Stimulated activated CD8-positive, alpha-beta memory T cell treated with anti-CD3 and anti-CD28 coated beads, Interleukin-15, amount 100 ng/mL, for 4 hours (primary cell): ENCODE measurements around the gene IGSF21.

Experiments used
- DNase-seq, 2 donors: peaks; one replicate each; pipeline ENCODE4 v3.0.0-alpha.2; 2020; ENCODE audit warnings: low read depth in 2 of 2

The IGSF21 gene

GRCh38 chr1:18176619-18177018, 69.0 kb downstream of the IGSF21 start:
- DNase-seq = no peak

DNA sequence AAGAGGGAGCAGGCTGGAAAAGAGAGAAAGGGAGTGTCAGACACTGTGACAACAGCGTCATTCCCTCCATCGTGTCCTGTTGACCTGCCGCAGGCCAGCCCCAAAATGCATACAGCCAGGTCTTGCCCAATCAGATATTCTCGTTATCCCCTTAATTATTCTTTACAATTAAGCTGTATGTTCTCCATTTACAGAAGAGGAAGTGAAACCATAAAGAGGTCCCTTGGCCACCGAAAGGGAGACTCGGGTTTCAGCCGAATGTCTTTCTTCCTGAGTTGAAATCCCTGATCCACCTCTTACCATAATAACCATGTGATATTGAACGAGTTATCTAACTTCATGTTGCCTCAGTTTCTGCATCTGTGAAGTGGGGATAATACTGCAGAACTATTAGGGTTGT, 70.5 kb downstream of the IGSF21 start:
- no peak for DNase-seq

DNA sequence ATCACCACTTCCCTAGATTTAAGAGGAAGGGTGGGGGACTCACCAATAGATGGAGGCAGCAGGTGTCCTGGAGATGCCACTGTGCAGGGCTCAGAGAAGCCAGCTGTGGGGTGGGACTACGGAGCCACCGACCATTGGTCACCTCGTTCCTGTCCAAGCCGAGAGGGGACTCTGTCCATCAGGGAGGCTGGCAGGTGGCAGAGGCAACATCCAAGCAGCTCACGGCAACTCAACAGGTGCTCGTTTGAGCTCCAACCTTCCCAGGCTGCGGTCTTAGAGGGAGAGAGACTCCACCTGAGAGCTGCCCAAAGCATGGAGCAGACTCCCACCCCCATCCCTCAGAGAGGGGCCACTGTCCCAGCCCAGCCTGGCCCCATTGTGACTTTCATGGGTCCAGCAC, 71.4 kb downstream of the IGSF21 start:
- no peak for DNase-seq

DNA sequence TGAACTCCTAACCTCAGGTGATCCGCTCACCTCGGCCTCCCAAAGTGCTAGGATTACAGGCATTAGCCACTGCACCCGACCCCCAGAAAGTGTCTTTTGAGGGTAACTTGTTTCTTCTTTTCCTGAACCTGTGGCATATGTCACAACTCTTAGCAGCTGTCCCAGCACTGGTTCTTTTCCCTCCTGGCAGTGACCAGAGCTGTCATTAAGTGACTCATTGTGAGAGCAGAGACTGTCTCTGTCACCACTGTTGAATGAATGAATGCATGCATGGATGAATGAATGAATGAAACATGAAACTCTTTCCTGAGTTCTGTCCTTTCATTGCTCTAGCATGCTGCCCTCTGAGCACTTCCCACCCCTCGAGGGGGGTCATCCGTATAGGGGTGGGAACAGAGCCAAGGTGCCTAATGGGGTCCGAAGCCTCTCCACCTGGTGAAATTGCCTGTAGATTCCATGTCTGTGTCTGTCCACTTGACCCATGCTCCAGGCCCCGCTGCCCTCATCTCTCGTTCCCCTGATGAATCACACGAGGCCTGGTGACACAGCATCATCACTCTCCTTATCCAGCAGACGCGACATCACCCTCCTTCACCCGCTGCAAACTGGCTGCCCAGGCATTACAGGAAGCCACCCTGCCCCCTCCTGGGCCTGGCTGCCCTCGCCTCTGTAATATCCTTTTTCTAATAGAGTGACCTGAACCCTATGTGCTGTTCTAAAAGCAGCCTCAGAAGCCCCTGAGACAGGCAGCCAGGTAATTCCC, 75.0 kb downstream of the IGSF21 start:
- no peak for DNase-seq

DNA sequence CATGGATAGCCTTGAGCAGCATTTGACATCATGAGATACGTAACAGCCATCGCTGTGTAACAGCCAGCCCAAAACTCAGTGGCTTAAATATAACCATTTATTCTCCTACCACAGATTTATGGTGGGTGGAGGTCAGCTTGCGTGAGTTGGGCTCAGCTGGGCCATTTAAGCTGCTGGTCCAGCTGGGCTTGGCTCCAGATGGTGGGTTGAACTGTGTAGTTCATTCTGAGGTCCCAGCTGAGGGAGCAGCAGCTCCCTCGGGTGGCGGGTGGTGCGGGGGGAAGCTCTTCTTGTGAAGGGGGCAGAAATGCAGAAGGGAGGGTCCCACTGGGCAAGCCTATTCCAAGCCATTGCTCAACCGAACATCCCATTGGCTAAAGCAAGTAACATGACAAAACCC, 75.9 kb downstream of the IGSF21 start:
- DNase-seq = no peak

DNA sequence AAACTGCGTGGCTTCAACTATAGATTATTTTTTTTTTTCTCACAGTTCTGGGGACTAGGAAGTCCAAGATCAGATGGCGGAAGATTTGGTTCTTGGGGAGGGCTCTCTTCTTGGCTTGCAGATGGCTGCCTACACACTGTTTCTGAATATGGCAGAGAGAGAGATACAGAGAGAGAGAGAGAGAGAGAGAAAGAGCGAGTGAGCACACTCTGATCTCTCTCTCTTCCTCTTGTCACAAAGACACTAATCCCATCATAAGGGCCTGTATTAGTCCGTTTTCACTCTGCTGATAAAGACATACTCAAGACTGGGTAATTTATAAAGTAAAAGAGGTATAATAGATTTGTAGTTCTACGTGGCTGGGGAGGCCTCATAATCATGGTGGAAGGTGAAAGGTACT, 79.5 kb downstream of the IGSF21 start:
- DNase-seq = no peak

GRCh38 chr1:18188820-18189517, 81.4 kb downstream of the IGSF21 start:
- no peak for DNase-seq

DNA sequence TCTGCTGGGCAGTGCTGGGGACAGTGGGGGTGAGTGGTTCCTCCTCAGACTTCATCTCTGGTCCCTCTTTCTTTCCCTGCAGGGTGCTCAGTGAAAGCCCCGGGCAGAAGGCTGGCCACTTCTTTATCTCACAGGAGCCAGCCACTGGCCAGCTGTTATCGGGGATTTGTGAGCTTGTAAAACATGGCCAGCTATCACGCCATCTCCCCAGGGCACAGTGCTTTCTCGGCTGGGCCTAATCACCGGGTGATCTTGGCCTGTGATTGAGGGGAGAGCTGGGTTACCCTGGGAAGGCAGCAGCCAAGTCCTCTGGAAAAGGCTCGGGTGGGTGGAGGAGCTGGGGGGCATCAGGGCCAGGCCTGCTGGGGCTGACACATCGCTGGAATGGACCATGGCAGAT, 83.0 kb downstream of the IGSF21 start:
- DNase-seq = no peak

DNA sequence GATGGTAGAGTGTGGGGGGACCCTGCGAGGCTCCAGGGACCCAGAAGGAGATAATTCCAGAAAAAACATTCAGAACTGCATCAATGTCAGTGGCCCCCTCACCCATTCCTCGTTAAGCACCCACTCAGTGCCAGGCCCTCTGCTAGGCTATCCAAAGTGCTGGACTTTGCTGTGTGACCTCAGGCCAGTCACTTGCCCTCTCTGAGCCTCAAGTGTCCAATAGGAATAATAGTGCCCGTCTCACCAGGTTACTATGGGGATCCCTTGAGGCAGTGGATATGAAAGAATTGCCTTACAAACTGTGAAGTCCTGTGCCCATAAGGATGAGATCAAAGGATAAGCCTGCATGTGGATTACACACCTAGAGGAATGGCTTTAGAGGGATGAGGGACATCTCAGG, 83.4 kb downstream of the IGSF21 start:
- no peak for DNase-seq

GRCh38 chr1:18191481-18192155, 84.0 kb downstream of the IGSF21 start:
- DNase-seq = no peak

GRCh38 chr1:18192182-18192581, 84.6 kb downstream of the IGSF21 start:
- no peak for DNase-seq

DNA sequence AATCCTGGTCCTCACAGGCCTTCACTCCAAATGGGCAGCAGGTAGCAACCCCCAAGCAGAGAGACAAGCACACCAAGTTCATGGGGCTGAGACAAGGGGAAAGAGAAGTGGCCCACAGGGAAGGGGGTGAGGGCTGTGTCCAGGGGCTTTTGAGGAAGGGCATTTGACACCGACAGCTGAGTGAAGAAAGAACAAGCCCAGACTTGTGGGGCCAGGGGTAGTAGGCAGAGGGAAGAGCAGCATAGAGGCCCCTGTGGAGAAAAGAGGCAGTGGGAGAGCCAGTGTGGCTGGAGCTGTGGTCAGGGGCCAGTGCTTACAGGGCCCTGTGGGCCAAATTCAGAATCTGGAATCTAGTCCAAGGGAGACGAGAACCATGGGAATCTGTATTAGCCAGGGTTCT, 85.4 kb downstream of the IGSF21 start:
- no peak for DNase-seq

DNA sequence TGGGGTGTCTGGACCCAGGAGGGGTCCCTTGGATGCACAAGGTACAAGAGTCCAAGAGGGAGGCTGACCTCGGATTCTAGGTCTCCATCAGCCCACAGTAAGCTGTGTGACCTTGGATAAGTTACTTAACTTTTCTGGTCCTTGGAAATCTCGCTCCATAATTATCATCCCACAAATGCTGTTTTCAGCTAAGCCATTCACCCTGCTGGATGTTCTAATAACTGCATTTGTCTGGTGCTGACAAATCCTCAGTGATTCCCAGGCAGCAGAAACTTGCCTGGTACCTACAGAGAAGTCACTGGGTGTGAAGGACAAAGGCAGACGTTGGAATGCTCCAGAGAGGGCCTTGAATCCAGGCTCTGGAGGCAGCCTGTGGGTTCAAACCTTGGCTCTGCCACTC, 89.7 kb downstream of the IGSF21 start:
- DNase-seq = no peak

DNA sequence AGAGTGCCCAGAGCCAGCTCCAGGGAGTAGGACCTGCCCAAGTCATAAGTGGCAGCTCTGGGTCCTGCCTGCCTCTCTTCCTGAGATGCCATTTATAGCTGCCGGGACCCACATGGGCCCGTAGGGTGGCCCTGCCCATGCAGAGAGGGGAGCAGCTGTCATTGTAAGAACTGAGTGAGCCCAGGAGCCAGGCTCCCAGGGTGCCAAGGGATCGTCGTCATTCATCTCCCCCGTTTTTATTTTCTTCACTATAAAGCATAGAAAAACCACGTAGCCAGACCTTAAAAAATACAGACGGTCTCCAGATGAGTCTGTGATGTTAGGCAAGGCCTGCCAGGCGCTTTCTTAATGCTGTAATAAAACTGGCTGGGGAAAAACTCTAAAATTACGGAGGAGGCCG, 90.7 kb downstream of the IGSF21 start:
- no peak for DNase-seq

- no peak for DNase-seq
Observed at GRCh38 chr1:18199462-18199861, 91.9 kb downstream of the IGSF21 start.

GRCh38 chr1:18200136-18200717, 92.6 kb downstream of the IGSF21 start:
- no peak for DNase-seq

DNA sequence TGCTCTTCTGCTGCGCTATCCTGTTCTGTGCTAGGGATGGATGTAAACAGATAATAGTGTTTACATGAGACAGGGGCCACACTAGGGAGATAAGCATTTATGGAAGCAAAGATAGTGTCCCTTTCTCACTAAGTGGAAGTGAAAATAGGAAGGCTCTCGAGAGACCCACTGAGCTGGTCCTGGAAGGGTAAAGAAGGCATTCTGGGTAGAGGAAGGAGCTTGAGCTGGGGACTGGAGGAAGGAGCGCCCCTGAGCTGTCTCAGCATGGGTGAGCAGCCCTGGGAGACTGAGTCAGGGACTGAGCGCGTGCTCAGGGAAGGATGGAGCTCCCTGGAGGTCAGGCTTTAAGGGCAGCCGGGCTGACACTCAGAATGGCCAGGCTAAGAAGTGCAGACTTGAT, 93.3 kb downstream of the IGSF21 start:
- no peak for DNase-seq

DNA sequence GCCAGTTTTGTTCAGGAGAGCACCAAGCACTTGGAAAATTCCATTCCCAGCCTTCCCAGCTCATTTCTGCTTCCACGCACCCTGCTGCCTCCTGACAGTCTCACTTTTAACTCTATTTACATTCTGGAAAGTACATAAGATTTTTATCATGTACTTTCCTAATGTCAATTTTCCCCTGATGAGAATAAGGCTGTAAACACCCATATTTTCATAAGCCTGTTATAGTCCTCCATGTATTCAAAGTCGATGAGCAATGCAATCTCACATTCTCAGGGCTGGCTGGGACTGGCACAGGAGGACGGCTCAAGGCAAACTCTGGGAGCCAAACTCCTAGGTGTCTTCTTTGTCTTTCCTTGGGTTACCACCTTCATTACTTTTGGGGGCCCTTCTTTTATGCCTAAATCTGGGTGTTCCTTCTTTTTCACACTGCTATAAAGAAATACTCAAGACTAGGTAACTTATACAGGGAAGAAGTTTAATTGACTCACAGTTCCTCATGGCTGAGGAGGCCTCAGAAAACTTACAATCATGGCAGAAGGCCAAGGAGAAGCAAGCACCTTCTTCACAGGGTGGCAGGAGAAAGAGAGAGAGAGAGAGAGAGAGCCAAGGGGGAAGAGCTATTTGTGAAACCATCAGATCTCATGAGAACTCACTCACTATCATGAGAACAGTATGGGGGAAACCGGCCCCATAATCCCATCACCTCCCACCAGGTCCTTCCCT, 94.6 kb downstream of the IGSF21 start:
- no peak for DNase-seq

DNA sequence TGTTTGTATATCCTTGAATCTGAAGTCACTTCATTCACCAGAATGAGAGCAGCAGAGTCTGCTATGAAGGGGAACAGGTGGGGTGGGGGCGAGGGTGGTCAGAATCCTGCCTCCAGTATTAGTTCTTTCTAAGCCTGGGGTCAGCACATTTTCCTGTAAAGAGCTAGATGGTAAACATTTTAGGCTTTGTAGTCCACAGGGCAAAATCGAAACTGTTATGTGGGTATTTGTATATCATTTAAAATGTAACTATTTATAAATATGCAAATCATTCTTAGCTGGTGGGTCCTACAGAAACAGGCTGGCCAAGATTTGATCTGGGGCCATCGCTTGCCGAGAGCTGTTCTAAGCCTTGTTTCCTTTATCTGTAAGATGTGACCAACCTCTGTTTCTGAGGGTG, 96.0 kb downstream of the IGSF21 start:
- no peak for DNase-seq

DNA sequence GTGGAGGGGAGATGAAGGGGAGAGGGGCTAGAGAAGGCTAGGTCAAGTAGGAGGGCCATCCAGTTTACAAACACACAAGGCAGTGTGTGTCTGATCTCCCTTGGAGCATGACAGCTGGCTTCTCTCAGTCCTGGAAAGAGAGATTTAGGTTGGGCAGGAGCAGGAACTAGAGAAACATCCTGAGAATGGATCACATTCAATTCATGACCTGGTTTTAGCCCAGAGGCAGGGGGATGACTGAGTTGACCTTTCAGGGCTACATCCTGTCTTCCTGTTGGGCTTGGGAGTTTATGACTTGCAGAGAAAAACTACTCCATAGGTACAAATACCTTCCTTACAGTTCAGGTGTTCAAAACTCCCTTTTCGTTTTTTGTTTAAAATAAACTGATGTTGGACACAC, 97.0 kb downstream of the IGSF21 start:
- no peak for DNase-seq

GRCh38 chr1:18205319-18205718, 97.7 kb downstream of the IGSF21 start:
- no peak for DNase-seq

GRCh38 chr1:18211764-18212163, 104.2 kb downstream of the IGSF21 start:
- DNase-seq = no peak
